ENCODE measurements around the gene LPP.
A peak's percentile ranks its signal among the peaks of the same experiment; 100 is the strongest.

The LPP gene

DNA sequence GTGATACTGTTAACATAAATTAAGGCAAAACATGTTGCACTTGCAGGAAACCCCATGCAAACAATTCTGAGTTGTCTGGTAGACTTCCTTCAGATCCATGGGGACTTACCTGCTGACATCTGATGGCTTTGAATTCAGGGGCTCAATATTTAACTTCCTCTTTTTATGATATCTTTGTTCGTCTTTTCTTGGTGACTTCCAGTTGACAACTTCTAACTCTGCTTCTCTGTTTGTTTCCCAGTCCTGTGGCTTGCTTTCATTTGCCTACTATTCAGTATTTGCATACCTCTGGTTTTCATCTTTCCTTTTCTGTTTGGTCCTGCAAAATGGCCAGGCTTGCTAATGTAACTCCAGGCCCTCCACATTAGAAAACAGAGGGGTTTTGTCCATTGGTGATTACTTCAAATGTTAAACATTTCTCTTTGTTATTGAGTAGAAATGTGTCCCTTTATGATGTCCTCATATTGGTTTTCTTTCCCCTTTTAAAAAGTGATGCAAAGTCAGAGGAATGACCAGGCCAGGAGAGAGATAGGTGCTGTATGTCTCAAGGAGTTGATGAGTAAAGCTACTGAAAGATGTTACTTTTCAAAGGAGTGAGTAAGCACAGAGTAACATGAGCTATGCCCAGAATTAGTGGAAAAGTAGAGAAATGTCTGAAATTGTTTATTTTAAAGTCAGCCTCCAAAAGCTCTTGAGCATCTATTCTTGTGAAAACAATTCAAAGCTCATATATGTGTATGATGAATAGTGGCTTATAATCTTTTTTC is 335.9 kb downstream of the LPP start:
- intact Hi-C loops (cut with DNase I), result no loop called here
- no peak for DNase-seq

DNA sequence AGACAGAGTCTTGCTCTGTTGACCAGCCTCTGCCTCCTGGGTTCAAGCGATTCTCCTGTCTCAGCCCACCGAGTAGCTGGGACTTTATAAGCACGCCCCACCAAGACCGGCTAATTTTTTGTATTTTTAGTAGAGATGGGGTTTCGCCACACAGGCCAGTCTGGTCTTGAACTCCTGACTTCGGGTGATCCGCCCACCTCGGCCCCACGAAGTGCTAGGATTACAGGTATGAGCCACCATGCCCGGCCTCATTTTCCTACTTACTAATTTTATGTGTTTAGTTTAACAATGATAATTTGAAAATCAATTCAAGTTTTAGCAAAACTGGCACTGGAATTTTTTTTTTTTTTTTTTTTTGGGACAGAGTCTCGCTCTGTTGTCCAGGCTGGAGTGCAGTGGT is 336.5 kb downstream of the LPP start:
- intact Hi-C loops (cut with DNase I), result no loop called here
- DNase-seq, result no peak

DNA sequence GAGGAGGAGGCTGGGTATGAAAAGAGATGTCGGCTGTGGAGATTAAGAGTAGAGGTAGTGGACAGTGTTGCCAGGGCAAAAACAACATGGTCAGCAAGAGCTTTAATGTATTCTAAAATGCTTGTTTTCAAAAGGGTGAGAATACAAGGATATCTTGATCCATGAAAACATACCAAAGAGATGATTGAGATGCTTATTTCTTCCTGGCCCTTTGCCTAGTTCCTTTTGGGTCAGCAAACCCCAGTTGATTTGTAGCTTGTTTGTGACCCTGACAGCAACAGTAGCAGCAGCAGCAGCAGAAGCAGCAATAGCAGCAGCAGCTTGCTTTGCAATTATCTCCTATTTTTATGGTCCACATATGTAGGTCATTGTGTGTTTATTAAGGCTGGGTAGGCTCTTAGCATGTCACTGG is 337.3 kb downstream of the LPP start:
- no peak for DNase-seq
- intact Hi-C loops (cut with DNase I), result no loop called here

DNA sequence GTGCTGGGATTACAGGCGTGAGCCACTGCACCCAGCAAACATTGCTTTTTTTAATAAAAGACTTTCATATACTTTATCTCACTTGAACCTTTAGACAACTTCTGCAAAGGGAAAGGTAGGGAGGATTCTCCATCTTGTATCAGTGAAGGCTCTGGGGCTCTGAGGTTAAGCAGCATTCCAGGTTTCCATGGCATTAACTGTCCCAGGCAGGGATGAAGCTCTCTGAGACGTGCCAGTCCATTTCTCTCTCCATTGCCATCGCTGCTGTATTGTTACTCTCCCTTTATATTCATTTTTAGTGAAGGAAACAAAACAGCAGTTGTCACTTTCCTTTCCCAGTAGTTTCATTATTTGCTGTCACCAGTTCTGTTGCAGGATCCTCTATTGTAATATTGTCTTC is 342.4 kb downstream of the LPP start:
- intact Hi-C loops (cut with DNase I), result no loop called here
- no peak for DNase-seq

DNA sequence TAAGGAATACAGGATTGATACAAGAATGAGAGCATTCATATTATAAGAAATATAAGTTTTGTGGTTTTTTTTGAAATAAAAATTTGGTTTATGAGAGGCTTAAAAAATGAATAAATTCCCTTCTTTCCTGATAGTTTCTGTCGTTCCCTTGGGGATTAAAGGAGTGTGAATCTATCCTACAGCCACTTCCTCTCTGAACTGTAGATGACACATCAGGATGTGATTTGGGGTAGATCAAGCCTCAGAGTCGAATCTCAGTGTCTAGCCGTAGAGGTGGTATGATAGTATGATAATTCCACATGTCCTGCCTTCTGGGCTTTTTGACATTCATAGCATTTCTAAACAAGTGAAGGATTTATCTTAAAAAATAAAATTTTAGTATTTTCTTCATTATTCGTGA is 343.1 kb downstream of the LPP start:
- DNase-seq, result no peak
- intact Hi-C loops (cut with DNase I), result no loop called here

DNA sequence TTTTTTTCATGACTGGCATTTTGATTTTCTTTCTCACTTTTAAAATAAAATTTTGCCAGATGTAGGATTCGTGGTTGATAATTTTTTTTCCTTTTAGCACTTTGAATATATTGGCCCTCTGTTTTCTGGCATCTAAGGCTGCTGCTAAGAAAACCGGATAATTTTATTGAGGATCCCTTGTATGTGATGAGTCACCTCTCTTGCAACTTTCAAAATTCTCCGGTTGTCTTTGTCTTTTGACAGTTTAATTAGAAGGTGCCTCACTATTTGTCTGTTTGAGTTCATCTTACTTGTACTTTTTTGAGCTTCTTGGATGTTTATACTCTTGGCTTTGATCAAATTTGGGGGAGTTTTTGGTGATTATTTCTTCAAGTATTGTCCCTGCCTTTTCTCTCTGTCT is 349.7 kb downstream of the LPP start:
- intact Hi-C loops (cut with DNase I), result no loop called here
- no peak for DNase-seq

DNA sequence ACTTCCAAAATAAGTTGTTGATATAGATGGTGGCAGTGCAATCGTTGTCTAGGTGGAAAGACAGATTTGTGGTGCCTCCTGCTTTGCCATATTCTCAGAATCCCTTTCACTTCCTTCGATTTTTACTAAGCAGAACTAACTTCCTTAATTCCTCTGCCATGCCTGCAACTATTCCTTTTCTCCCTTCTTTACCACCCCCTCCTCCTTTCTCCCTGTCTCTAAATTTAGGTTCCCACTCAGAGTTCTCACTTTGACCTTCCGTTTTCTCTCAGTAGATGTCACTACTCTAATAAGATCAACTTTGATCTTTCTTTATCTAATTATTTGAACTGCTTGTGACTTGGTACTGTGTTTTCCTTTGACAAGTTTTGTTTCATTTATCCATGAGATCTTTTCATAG is 351.2 kb downstream of the LPP start:
- intact Hi-C loops (cut with DNase I), result no loop called here
- DNase-seq, result no peak

DNA sequence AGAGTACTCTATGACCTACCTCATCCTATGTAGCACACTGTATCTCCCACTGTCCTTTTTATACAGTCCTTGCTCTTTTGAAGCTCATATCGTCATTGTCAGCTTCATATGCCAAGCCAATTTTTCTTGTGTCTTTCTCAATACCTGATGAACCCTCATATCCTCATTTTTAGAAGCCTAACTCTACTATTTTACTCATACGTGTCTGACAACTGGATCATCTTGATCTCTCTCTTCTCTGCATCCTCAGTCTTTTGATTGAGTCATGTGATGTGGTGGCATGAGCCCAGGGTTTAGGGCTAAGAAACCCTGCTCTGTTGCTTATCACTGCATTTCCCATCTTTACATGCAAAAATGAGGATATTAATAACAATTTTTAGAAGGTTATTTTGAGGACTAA is 352.0 kb downstream of the LPP start:
- intact Hi-C loops (cut with DNase I), result no loop called here
- no peak for DNase-seq

DNA sequence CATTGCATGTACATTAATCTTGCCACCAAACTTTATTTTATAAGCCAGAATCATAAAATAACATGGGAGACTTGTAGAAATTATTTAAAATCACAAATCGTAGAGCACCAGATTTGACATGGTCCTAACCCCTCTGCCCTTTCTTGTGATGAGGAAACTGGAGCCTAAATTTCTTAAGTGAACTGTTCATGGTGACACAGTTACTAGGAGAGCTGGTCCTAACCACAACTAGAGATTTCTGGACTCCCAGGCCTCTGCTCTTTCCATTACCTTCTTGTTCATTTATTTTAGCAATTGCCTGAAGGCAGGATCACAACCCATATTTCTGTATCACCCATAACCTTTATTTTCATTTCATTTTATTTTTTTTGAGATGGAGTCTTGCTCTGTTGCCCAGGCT is 352.5 kb downstream of the LPP start:
- no peak for DNase-seq
- intact Hi-C loops (cut with DNase I), result no loop called here

DNA sequence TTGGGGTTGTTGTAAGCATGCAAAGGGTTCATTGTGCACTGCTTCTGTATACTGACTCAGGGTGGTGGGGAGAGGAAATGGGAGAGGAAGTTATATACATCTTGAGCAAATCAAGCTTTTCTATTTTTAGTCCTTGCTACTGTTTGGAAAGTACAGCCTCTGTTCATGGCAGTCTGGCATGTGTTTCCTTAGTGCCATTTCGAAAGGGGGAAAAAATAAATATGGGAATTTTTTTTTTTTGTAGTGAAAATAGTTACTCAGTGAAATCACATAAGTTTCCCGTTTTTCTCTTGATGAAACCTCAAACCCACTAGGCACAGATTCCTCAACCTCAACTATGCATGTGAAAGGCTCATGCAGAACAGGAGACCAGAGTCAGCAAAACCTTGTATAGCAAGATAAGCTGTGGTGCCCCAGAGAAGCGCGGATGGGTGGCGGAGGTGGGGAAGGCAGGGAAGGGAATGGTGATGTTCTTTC is 353.3 kb downstream of the LPP start:
- DNase-seq, result peak in 28 of 42 donors; percentile 6 to 57 (median 20)
- intact Hi-C loops (cut with DNase I), result no loop called here

DNA sequence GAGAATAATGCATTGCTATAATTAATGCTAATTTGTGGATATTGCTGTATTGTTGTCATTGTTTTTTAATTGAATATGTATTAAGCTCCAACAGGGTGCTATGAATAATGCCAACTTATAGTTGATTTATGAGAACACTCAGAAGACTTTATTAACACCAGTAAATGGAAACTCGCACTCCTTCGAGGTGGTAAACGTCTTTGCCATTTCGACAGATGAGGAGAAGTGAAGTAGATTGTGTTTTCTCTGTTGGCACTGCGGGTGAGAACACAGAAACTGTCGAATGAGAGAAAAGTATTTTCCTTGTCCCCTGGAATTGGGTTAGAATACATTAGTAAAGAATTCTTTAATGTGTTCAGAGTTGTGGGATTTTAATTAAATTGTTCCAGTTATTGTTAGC is 354.5 kb downstream of the LPP start:
- intact Hi-C loops (cut with DNase I), result no loop called here
- no peak for DNase-seq

DNA sequence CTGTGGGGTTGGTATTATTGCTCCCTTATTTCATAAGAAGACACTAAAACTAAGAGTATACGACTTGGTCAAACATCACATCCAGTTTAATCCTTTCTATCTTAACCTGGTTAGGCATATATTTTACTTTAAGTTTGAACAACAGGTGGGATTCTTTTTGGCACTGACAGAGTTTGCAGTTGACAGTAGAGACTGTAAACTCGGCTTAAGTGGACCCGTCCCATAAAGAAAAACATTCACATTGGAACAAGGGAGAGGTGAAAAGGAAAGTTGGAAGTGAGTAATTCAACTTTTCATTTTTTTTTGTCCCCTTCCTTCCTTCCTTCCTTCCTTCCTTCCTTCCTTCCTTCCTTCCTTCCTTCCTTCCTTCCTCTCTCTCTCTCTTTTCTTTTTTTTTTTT is 355.4 kb downstream of the LPP start:
- intact Hi-C loops (cut with DNase I), result no loop called here
- DNase-seq, result no peak

DNA sequence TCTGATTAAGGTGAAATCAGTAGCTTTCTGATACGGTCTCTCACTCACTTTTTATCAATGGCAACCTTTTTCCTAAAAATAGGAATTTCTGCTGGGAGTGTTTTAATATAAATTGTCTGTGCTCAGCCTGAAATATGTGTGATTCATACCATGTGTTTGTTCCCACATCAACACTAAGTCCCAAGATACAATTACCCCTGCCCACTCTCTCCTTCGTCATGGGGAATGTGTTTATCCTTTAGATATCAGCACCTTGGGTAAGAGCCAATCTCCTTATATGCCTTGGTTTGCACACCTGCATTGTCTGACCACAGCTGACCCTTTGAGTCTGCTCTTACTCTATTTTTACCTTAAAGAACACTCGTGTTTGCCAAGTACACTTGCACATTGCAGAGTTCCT is 356.4 kb downstream of the LPP start:
- DNase-seq, result peak in 1 of 42 donors; percentile 25
- intact Hi-C loops (cut with DNase I), result no loop called here

DNA sequence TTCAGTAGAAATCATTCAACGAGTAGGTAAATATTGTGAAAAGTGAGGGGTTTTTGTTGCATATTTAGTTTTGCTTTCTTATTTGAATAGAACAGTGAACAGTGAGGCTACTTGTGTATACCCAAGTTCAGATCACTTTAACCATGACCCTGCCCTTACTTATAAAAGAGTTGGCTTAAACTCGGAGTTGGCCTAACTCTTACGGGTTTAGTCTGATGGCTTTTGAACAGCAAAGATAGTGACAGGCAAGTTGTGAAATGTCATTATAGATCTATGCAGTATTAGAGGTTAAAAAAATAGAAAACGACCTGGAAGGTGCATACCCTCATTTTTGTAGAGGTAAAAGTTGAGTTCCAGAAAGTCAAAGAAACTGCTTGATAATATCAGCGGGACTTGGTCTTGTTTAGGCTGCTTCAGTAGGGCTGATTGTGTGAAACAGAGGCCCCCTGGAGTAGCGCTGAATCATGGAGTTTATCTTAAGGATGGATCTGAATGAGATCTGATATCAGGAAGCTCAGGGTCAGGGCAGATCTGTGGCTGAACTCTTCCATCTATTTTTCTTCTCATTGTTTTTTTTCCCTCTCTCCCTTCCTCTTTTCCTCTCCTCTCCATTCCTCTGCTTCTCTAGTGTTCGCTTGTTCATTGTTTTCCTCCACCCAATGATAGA is 359.8 kb downstream of the LPP start:
- intact Hi-C loops (cut with DNase I), result no loop called here
- DNase-seq, result no peak

DNA sequence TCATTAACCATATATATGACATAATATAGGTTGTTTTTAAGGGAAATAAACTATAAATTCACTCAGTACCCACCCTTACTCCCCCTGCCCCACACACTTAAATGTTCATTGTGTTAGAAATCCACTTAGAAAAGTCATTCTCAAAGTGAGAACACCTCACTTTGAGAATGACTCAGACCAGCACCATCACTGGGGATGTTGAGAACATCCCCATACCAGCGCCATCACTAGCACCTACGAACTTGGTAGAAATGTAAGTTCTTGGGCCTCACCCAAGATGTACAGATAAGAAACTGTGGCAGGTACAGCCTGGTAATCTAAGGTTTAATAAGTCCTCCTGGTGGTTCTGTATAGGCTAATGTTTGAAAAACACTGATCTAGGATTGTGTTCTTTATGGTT is 362.6 kb downstream of the LPP start:
- intact Hi-C loops (cut with DNase I), result no loop called here
- DNase-seq, result no peak

DNA sequence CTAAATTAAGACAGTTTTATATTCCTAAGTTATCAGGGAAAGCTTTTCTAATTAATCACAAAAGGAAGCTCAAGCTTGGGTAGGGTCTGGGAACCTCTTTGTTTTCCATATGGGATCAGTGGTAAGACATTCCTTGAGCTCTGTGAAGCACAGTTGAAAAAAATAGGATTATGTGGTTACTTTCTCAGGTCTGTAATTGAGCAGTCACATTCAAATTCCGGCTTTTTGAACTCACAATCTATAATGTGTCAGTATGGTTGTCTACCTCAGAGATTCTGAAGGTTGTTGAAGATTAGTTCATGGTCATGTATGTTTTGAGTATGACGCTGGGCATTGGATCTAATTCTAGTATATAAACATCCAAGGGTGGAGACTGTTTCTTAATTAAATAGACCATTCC is 364.5 kb downstream of the LPP start:
- no peak for DNase-seq
- intact Hi-C loops (cut with DNase I), result no loop called here

DNA sequence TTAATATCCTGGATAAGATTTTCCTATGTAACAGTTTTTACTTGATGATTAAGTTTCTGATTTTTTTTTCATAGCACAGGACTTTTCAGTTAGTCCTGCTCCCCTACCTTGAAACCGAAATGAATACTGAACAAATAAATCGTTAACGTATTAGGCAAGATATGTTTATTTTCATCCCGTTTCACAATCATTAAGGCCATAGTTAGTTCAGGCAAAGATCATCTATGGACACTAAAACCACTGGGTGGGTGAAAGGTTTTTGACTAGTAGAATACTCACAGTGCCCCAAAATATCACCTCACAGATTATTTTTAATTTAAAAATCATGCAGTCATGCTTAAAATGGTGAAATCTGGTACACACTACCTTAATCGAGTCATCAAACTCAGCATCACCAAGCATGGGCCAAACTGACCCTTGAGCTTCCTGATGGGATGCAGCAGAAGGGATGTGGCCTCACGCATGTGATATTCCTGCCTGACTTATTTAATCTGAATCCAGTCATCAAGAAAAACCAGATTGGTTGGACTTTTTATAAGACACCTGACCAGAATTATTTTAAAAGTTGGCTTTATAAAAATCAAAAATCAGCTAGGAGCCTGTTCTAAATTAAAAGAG is 365.0 kb downstream of the LPP start:
- intact Hi-C loops (cut with DNase I), result no loop called here
- no peak for DNase-seq

DNA sequence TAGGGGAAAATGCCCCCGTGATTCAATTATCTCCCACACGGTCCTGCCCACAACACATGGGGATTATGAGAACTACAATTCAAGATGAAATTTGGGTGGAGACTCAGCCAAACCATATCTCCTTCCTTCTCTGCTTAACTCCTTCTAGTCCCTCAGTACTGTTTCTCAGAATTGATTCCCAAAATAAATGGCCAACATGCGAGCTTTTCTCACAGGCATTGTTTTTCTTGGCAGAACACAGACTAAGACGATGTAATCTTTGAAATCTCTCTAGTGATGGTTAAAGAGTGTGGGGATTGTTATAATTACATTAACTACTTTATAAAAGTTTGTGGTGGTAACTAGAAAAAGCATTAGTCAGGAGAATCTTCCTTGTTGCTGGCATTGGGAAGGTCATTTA is 366.5 kb downstream of the LPP start:
- intact Hi-C loops (cut with DNase I), result no loop called here
- DNase-seq, result no peak

DNA sequence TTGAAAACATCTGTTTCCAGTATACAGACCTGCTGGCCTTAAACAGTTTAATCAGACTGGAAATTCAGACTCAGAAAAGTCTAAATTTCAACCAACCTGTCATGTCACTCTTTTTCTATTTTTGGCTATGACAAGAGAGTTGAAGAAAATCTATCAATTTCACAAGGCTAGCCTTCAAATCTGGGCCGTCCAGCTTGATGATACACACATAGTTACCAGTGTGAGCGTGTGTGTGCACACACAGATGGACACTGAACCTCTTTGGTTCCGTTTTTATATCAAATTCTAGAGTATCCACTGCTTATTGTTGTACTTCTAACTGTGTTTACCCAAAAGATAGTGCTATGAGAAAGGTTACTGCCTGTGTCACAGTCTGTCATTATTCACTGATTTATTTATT is 368.2 kb downstream of the LPP start:
- intact Hi-C loops (cut with DNase I), result no loop called here
- DNase-seq, result no peak

DNA sequence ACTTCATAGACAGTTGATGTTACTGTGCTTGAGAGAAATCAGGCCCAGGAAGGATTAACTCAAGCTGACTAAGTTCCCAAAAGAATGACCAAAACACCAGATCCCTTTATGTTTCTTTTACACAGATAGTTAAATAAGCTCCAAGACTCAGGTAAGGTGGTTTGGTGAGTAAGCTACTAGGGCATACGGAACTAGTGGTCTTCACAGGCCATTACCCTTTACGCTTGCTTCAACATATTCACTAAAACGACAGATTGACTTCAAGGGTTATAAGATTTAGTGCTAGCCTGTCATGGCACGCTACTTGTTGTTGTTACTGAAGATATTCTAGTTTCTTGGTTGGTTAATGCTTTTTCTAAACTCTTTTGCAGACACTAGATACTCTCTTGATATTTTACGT is 369.3 kb downstream of the LPP start:
- intact Hi-C loops (cut with DNase I), result no loop called here
- no peak for DNase-seq

DNA sequence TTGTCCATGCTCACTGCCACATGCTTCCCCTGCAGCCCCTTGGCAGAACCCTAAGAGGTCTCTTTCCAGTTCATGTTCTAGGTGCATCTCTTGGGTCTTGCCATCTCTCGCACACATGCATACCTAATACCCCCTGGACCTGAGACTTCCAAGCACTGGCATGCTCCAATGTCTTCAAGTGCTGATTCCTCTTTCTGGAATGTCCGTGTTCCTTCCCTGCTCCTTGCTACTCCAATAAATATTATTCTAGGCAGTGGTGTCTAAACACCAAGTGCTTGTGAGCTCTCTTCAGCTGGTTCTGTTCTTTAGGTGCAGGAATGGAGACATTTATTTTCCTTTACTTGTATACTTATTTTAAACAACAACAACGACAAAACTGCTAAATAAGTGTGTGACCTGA is 370.1 kb downstream of the LPP start:
- no peak for DNase-seq
- intact Hi-C loops (cut with DNase I), result no loop called here

All from head of caudate nucleus (tissue), 42 donors.